Activated CD8-positive, alpha-beta memory T cell treated with anti-CD3 and anti-CD28 coated beads, Interleukin-2, amount 10 ng/mL, durations not matched to agents 7 days and 5 days (primary cell): ENCODE data around the gene ZNF281. TPM values are rescaled to one million over a fixed set of nuclear protein-coding genes. Genes with fewer than 3 reads are reported as not detected.
"Not testable (repeated sequence)": the region's sequence is repeated elsewhere in the genome, so short reads cannot be mapped to it uniquely, and the experiment has no call there.

Experiments
- ATAC-seq: fragments of 150-1000 bp; cut with Tn5 transposase; one replicate; pipeline ENCODE4 v1.10.0; 2021; ENCODE audit warnings: moderate library complexity
- CTCF ChIA-PET: fragments of 350-600 bp; sonication (Branson Sonifier 250); formaldehyde crosslinking; loops from one replicate; lab custom pipeline; 2021; ENCODE audit warnings: antibody characterized with exemption; lab: Charles Lee
- DNase-seq: peaks from one replicate; pipeline ENCODE4 v3.0.0-alpha.2; 2020
- H3K27ac Mint-ChIP-seq: one replicate; pipeline ENCODE4 v1.8.0; 2021; ENCODE audit warnings: mild to moderate bottlenecking, mixed read lengths
- H3K27me3 Mint-ChIP-seq: one replicate; pipeline ENCODE4 v1.8.0; 2021; ENCODE audit warnings: mixed read lengths
- H3K36me3 Mint-ChIP-seq: one replicate; pipeline ENCODE4 v1.8.0; 2021; ENCODE audit warnings: mild to moderate bottlenecking, mixed read lengths
- H3K4me1 Mint-ChIP-seq: one replicate; pipeline ENCODE4 v1.8.0; 2021; ENCODE audit warnings: mixed read lengths
- H3K4me3 Mint-ChIP-seq: one replicate; pipeline ENCODE4 v1.8.0; 2021; ENCODE audit warnings: mild to moderate bottlenecking, moderate library complexity, mixed read lengths
- H3K9me3 Mint-ChIP-seq: one replicate; pipeline ENCODE4 v1.8.0; 2022; ENCODE audit warnings: low read depth, mixed read lengths
- total RNA-seq, 2 experiments: library from RNA; stranded (reverse); gene quantifications; one replicate each; pipeline ENCODE4 v1.2.3, GENCODE V29; 2021

The ZNF281 gene
- total RNA-seq, 2 experiments from 2014 or later: 11.9 to 20.6 TPM

GRCh38 chr1:200422211-200422610 is 12.4 kb upstream of the ZNF281 start:
- Mint-ChIP-seq H3K9me3 (no peaks in the 10 kb centered on the region), H3K36me3 (no peaks in the 10 kb centered on the region), H3K27ac (no peak overlapping the region), H3K4me1 (no peaks in the 10 kb centered on the region), H3K27me3 (peaks cover 16% of the 10 kb centered on the region), H3K4me3 (no peak overlapping the region)
- no peak for DNase-seq
- CTCF ChIA-PET: no interaction called here
- ATAC-seq: no peak

DNA sequence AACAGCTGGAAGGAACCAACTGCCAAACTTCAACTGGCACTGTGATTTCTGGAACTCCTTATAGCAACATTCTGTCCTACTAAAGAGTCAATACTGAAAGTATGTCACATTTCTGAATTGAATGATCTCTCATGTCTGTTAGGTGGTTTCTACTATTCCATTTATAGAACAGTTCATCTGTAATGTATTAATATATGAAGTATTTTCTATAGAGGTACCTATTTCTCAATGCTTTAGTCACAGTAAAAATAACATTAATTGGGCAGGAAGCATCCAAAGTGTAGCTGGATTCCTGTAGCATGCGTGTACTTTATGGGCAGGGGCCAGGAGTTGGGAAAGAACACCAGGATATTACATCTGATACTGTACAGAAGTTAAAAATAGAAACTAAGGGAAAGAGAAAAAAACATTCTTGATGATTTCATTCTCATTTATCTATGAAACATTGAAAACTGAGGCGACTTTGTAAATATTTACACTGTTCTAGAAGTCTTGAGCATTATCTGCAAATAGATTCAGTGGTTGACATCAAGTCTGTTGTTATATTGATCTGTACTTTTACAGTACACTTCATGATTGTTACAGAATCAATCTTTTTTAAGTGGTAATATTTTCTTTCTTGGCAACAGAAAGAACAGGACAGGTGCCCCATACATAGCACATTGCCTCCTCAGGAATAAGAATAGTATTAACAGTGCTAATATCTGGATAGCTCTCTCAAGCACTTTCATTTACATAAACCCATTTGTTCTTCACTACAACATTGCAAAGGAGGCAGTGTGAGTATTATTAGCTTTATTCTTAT is 6.2 kb upstream of the ZNF281 start:
- no peak overlapping the region for H3K27ac Mint-ChIP-seq

DNA sequence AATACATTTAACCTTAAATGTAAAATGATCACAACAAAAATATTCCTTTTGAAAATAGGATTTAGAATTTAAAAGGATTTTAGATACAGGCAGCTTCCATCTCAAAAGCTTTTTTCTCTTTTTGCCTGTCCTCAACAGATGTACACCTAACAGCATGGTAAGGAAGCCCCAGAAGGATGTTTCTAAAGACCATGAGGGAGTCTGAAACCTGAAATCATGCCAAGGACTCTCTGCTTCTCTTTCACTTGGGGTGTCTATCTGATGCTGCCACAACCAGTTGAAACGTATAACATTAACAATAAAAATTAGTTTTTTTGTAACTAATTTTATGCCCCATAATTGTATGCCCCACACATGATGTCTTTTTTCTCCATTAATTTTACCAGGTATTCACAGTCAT is 5.4 kb upstream of the ZNF281 start:
- CTCF ChIA-PET: no interaction called here
- DNase-seq: no peak
- Mint-ChIP-seq H3K27me3 (peaks cover 6% of the 10 kb centered on the region), H3K9me3 (no peaks in the 10 kb centered on the region), H3K4me3 (no peak overlapping the region), H3K27ac (no peak overlapping the region), H3K36me3 (no peaks in the 10 kb centered on the region), H3K4me1 (peaks cover 8% of the 10 kb centered on the region)
- no peak for ATAC-seq

More for the DNA sequence above, 6.2 kb upstream of the ZNF281 start:
- Mint-ChIP-seq H3K4me3 (no peak overlapping the region), H3K9me3 (no peaks in the 10 kb centered on the region), H3K36me3 (no peaks in the 10 kb centered on the region), H3K4me1 (peaks cover 2% of the 10 kb centered on the region), H3K27me3 (peaks cover 6% of the 10 kb centered on the region)
- no peak for ATAC-seq
- CTCF ChIA-PET: no interaction called here
- no peak for DNase-seq

GRCh38 chr1:200414657-200415056 is 4.8 kb upstream of the ZNF281 start:
- H3K27ac Mint-ChIP-seq: no peak overlapping the region
- H3K4me1 Mint-ChIP-seq: peaks cover 12% of the 10 kb centered on the region
- CTCF ChIA-PET: interaction anchor here (1.1 kb wide), 1 partner anchor 24 kb away, joined by 3 read pairs; no protein-coding TSS in a partner anchor
- H3K9me3 Mint-ChIP-seq: no peaks in the 10 kb centered on the region
- peaks cover 6% of the 10 kb centered on the region for H3K27me3 Mint-ChIP-seq
- no peak for DNase-seq
- peaks cover 4% of the 10 kb centered on the region for H3K36me3 Mint-ChIP-seq
- no peak for ATAC-seq
- H3K4me3 Mint-ChIP-seq: no peak overlapping the region

- H3K36me3 Mint-ChIP-seq: not testable (repeated sequence)
- CTCF ChIA-PET: interaction anchor here (1.1 kb wide), 1 partner anchor 25 kb away, joined by 3 read pairs; no protein-coding TSS in a partner anchor
These were observed 3.9 kb upstream of the ZNF281 start for GRCh38 chr1:200413766-200414165.

GRCh38 chr1:200411406-200412257 is 1.8 kb upstream of the ZNF281 start:
- DNase-seq: no peak
- CTCF ChIA-PET: interaction anchor here (0.6 kb wide), 1 partner anchor 63 kb away, joined by 3 read pairs; no protein-coding TSS in a partner anchor
- H3K9me3 Mint-ChIP-seq: no peaks in the 10 kb centered on the region
- peaks cover 36% of the 10 kb centered on the region for H3K4me1 Mint-ChIP-seq
- H3K36me3 Mint-ChIP-seq: peaks cover 26% of the 10 kb centered on the region
- no peak overlapping the region for H3K4me3 Mint-ChIP-seq
- H3K27ac Mint-ChIP-seq: no peak overlapping the region
- no peak for ATAC-seq
- H3K27me3 Mint-ChIP-seq: peaks cover 2% of the 10 kb centered on the region

More at GRCh38 chr1:200413766-200414165, 3.9 kb upstream of the ZNF281 start:
- H3K27ac Mint-ChIP-seq, H3K27me3 Mint-ChIP-seq, H3K4me3 Mint-ChIP-seq, DNase-seq, H3K9me3 Mint-ChIP-seq, ATAC-seq: not testable (repeated sequence)
- H3K4me1 Mint-ChIP-seq: peaks cover 16% of the 10 kb centered on the region

GRCh38 chr1:200410566-200410878 is 686 bp upstream of the ZNF281 start:
- no peak for DNase-seq
- peak overlapping the region; percentile 94 for H3K27ac Mint-ChIP-seq
- ATAC-seq: no peak

GRCh38 chr1:200409203-200409760 is 554 bp downstream of the ZNF281 start:
- Mint-ChIP-seq H3K27me3 (peaks cover 2% of the 10 kb centered on the region), H3K9me3 (no peaks in the 10 kb centered on the region), H3K4me1 (peaks cover 48% of the 10 kb centered on the region), H3K36me3 (peaks cover 33% of the 10 kb centered on the region), H3K27ac (peak overlapping the region; percentile 94), H3K4me3 (peak overlapping the region; percentile 90)
- ATAC-seq (no peak), DNase-seq (peak; percentile 60)
- CTCF ChIA-PET: interaction anchor here (1.4 kb wide), 1 partner anchor 29 kb away, joined by 4 read pairs; no protein-coding TSS in a partner anchor

More at GRCh38 chr1:200410566-200410878, 686 bp upstream of the ZNF281 start:
- H3K4me1 Mint-ChIP-seq: peaks cover 45% of the 10 kb centered on the region
- peaks cover 2% of the 10 kb centered on the region for H3K27me3 Mint-ChIP-seq
- H3K9me3 Mint-ChIP-seq: no peaks in the 10 kb centered on the region
- peaks cover 33% of the 10 kb centered on the region for H3K36me3 Mint-ChIP-seq
- CTCF ChIA-PET: interaction anchor here (1.4 kb wide), 1 partner anchor 28 kb away, joined by 4 read pairs; no protein-coding TSS in a partner anchor
- H3K4me3 Mint-ChIP-seq: peak overlapping the region; percentile 90

DNA sequence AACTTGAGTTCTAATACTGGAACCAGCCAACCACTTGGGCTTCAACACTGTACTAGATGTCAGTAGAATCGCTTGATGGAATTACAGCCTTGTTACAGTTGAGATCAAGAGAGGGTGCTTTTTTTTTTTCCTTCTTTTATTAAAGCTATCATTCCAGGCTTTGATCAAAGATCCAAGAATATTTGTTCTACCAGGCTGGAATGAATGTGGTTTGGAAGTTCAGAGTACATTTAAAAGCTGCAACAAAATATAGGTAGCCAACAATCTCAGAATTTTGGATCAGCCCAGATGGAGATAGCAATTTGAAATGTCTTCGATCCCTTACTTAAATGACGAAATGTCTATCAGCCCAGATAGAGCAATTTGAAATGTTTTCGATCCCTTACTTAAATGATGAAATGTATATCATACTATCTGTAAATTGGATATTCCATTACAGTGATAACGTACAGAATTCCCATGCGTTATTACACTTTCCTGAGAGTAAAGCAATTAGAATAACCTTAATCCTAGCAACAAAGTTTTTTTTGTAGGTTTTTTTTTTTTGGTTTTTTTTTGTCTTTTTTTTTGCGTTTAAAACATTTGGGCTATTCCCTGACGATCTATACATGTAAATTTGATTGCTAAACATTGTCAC is 3.6 kb downstream of the ZNF281 start:
- CTCF ChIA-PET: no interaction called here
- Mint-ChIP-seq H3K36me3 (peaks cover 45% of the 10 kb centered on the region), H3K9me3 (no peaks in the 10 kb centered on the region), H3K4me3 (no peak overlapping the region), H3K27me3 (no peaks in the 10 kb centered on the region), H3K27ac (no peak overlapping the region), H3K4me1 (peaks cover 46% of the 10 kb centered on the region)
- ATAC-seq: no peak
- no peak for DNase-seq

GRCh38 chr1:200405264-200405663 is 4.6 kb downstream of the ZNF281 start:
- ATAC-seq (no peak), DNase-seq (no peak)
- Mint-ChIP-seq H3K27ac (no peak overlapping the region), H3K4me1 (peaks cover 40% of the 10 kb centered on the region), H3K36me3 (peaks cover 45% of the 10 kb centered on the region), H3K4me3 (no peak overlapping the region), H3K9me3 (no peaks in the 10 kb centered on the region), H3K27me3 (no peaks in the 10 kb centered on the region)
- CTCF ChIA-PET: no interaction called here

DNA sequence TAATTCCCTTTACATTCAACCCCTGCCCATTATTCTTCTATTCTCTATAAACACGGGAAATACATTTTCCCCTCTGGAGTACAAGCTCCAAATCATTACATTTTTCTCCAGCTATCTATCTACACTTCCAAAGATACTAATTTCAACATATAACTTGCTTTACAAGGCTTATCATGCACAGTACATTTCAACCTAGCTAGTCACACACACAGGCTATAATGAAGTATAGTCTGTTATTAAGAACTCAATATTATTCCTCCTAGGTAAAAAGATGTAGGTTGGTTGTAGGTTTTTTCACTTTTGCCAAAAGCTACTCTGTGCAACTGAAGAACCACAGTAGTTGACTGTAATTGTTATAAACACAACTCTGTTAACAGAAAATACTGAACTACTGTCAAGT is 8.1 kb downstream of the ZNF281 start:
- peaks cover 12% of the 10 kb centered on the region for H3K4me1 Mint-ChIP-seq
- no peak overlapping the region for H3K27ac Mint-ChIP-seq
- H3K9me3 Mint-ChIP-seq: no peaks in the 10 kb centered on the region
- no peaks in the 10 kb centered on the region for H3K27me3 Mint-ChIP-seq
- peaks cover 26% of the 10 kb centered on the region for H3K36me3 Mint-ChIP-seq
- ATAC-seq: no peak
- CTCF ChIA-PET: no interaction called here
- no peak for DNase-seq
- H3K4me3 Mint-ChIP-seq: no peak overlapping the region

DNA sequence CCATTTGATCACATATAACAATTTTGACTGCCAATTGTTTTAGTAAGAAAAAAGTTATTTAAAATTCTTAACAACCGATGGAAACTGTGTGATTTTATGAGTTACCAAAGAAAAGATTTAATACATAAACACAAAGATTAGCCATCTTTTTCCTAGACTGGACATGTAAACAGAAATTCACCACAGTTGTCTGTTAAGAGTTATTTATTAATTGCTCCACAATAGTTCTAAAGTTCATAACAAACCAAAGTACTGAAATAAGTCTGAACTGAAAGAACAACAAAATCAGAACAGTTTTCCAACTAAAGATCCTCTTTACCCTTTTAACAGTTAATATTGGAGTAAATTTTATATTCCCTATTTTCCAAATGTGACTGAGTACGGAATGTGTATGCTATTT is 8.6 kb downstream of the ZNF281 start:
- no peak for DNase-seq
- Mint-ChIP-seq H3K27me3 (no peaks in the 10 kb centered on the region), H3K27ac (no peak overlapping the region), H3K4me1 (peaks cover 10% of the 10 kb centered on the region), H3K36me3 (peaks cover 24% of the 10 kb centered on the region), H3K9me3 (no peaks in the 10 kb centered on the region), H3K4me3 (no peak overlapping the region)
- CTCF ChIA-PET: no interaction called here
- no peak for ATAC-seq

- H3K36me3 Mint-ChIP-seq: peaks cover 20% of the 10 kb centered on the region
- no peaks in the 10 kb centered on the region for H3K9me3 Mint-ChIP-seq
- no peak overlapping the region for H3K4me3 Mint-ChIP-seq
- H3K27me3 Mint-ChIP-seq: no peaks in the 10 kb centered on the region
- CTCF ChIA-PET: interaction anchor here (0.6 kb wide), 1 partner anchor 110 kb away, joined by 3 read pairs; no protein-coding TSS in a partner anchor
- peaks cover 2% of the 10 kb centered on the region for H3K4me1 Mint-ChIP-seq
- ATAC-seq (no peak), DNase-seq (no peak)
- no peak overlapping the region for H3K27ac Mint-ChIP-seq
These were observed 9.3 kb downstream of the ZNF281 start for GRCh38 chr1:200400556-200400955.
